Left ventricle myocardium inferior (tissue), 1 donor: ENCODE measurements around the gene CNNM3. TPM values are rescaled to one million over a fixed set of nuclear protein-coding genes. Genes with fewer than 3 reads are reported as not detected.

ENCODE experiments used
- DNase-seq: peaks from one replicate; pipeline ENCODE4 v3.0.0-alpha.2; 2020
- H3K27ac ChIP-seq: fragments of 200-600 bp; replicated peaks from 2 replicates; pipeline ENCODE4 v1.8.0; 2021
- H3K27me3 ChIP-seq: fragments of 200-600 bp; 2 replicates; pipeline ENCODE4 v1.8.0; 2021; ENCODE audit warnings: low read depth
- H3K36me3 ChIP-seq: fragments of 200-600 bp; 2 replicates; pipeline ENCODE4 v1.8.0; 2021
- H3K4me1 ChIP-seq: fragments of 200-600 bp; 2 replicates; pipeline ENCODE4 v1.8.0; 2021
- H3K4me3 ChIP-seq: fragments of 200-600 bp; 2 replicates; pipeline ENCODE4 v1.8.0; 2021; ENCODE audit warnings: mild to moderate bottlenecking, moderate library complexity
- H3K9me3 ChIP-seq: fragments of 200-600 bp; replicated peaks from 2 replicates; pipeline ENCODE4 v1.8.0; 2021
- intact Hi-C: fragments of 100-400 bp; cut with micrococcal nuclease; formaldehyde crosslinking; loops from one replicate; pipeline ENCODE4 v1.11.0; 2022
- total RNA-seq: library from RNA; stranded (reverse); fragmentation: NEBNext Ultra II Directional; extraction: Animal tissue kit (Norgen Biotek cat#: 25700); gene quantifications from one replicate; pipeline ENCODE4 v1.2.1, GENCODE V29; 2021
- TF ChIP-seq, protein P1 (sequence below): fragments of 200-600 bp; IDR thresholded peaks from 2 replicates; pipeline ENCODE4 v1.8.0; 2021; ENCODE audit warnings: antibody characterized with exemption, mild to moderate bottlenecking, borderline replicate concordance
- donor health status: DM: no; HTN: yes; CAD: no; lungs with severe emphysema.

CNNM3 gene
- total RNA-seq, 1 donor from 2014 or later = 11.1 TPM

DNA sequence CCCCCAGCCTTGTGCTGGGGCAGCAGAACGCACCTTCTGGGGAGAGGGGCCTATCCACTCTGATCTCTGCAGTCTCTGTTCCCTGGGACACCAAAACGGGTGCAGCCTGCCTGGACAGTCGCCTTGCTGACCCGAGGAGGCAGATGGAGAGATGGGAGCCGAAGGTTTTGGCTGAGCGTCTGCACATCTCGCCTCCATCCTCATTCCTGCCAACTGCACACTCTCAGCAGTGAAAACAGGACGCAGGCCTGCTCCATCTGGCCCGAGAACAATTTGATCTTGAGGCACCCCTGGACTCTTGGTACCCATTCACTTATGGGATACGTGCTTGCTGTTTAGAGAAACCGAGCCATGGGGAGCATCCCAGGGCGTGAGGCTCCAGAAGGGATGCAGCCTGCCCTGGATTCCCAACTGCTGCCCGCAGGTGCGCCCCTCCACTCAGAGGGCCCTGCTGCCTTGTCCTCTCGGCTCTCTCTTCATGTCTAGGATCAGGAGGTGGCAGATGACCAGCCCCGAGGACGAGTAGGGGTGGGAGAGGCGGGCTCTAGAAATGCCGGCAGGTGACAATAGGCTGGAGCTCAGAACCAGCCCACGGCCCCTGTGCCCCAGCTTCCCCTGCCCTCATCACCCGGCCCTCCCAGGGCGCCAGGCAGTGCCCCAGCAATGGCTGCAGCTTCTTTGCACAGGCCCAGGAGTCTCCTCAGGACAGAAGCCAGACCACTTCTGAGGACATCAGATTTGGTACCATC is 62.9 kb downstream of the CNNM3 start:
- peaks cover 43% of the 10 kb centered on the region for H3K4me1 ChIP-seq
- TF ChIP-seq, protein P1, sequence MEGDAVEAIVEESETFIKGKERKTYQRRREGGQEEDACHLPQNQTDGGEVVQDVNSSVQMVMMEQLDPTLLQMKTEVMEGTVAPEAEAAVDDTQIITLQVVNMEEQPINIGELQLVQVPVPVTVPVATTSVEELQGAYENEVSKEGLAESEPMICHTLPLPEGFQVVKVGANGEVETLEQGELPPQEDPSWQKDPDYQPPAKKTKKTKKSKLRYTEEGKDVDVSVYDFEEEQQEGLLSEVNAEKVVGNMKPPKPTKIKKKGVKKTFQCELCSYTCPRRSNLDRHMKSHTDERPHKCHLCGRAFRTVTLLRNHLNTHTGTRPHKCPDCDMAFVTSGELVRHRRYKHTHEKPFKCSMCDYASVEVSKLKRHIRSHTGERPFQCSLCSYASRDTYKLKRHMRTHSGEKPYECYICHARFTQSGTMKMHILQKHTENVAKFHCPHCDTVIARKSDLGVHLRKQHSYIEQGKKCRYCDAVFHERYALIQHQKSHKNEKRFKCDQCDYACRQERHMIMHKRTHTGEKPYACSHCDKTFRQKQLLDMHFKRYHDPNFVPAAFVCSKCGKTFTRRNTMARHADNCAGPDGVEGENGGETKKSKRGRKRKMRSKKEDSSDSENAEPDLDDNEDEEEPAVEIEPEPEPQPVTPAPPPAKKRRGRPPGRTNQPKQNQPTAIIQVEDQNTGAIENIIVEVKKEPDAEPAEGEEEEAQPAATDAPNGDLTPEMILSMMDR = no peak
- no peaks in the 10 kb centered on the region for H3K9me3 ChIP-seq

DNA sequence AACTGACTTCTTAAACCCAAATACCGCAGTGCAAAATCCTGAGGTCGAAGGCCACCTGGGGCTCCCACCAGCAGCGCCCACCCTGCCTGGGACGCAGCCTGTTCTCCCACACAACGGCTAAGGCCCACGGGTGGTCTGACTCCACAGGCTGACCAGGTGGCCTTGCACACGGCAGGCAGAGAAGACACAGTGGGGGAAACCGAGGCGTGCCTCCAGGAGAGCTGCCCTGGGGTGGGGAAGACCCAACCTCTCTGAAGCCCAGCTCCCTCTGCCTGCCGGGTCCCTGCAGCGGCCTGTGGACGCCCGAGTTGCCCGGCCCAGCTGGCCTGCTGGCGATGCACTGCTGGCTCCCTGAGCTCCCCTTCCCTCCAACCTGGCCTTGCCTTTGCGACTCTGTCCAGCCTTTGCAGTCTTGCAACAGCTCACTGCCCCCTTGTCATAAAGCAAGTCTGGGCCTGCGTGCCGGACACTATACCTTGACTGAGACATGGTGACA is 63.5 kb downstream of the CNNM3 start:
- no peak overlapping the region for H3K4me3 ChIP-seq
- no peak overlapping the region for H3K27ac ChIP-seq
- H3K4me1 ChIP-seq = peaks cover 43% of the 10 kb centered on the region
- DNase-seq = no peak
- H3K9me3 ChIP-seq = no peaks in the 10 kb centered on the region
- H3K27me3 ChIP-seq = no peaks in the 10 kb centered on the region
- intact Hi-C loops = no loop called here
- TF ChIP-seq, protein P1 = no peak
- no peaks in the 10 kb centered on the region for H3K36me3 ChIP-seq

More for the DNA sequence above, 62.9 kb downstream of the CNNM3 start:
- Histone ChIP-seq H3K27me3 (no peaks in the 10 kb centered on the region), H3K4me3 (no peak overlapping the region), H3K36me3 (no peaks in the 10 kb centered on the region), H3K27ac (no peak overlapping the region)
- DNase-seq = no peak
- intact Hi-C loops = no loop called here

- peaks cover 42% of the 10 kb centered on the region for H3K4me1 ChIP-seq
- H3K4me3 ChIP-seq = no peak overlapping the region
- no peaks in the 10 kb centered on the region for H3K36me3 ChIP-seq
- DNase-seq = no peak
- TF ChIP-seq, protein P1 = no peak
- H3K27me3 ChIP-seq = no peaks in the 10 kb centered on the region
- intact Hi-C loops = no loop called here
- H3K27ac ChIP-seq = no peak overlapping the region
- H3K9me3 ChIP-seq = no peaks in the 10 kb centered on the region
These were observed 64.8 kb downstream of the CNNM3 start for GRCh38 chr2:96880891-96881273.

- H3K4me3 ChIP-seq = no peak overlapping the region
- no peaks in the 10 kb centered on the region for H3K27me3 ChIP-seq
- H3K4me1 ChIP-seq = peaks cover 42% of the 10 kb centered on the region
- no peaks in the 10 kb centered on the region for H3K36me3 ChIP-seq
- TF ChIP-seq, protein P1 = no peak
- intact Hi-C loops = no loop called here
- H3K9me3 ChIP-seq = no peaks in the 10 kb centered on the region
- peak overlapping the region; percentile 19 for H3K27ac ChIP-seq
- no peak for DNase-seq
These were observed 65.5 kb downstream of the CNNM3 start for GRCh38 chr2:96881349-96882195.

- Histone ChIP-seq H3K27me3 (no peaks in the 10 kb centered on the region), H3K27ac (no peak overlapping the region), H3K4me3 (no peak overlapping the region), H3K9me3 (no peaks in the 10 kb centered on the region), H3K36me3 (no peaks in the 10 kb centered on the region), H3K4me1 (peaks cover 45% of the 10 kb centered on the region)
- intact Hi-C loops = no loop called here
- TF ChIP-seq, protein P1 = no peak
- DNase-seq = no peak
These were observed 66.2 kb downstream of the CNNM3 start for GRCh38 chr2:96882230-96882629.
